K562 (cell line): ENCODE data around the gene B2M. TPM values are rescaled to one million over a fixed set of nuclear protein-coding genes. Genes with fewer than 3 reads are reported as not detected.

Experiments
- CREB5 ChIP-seq: fragments of 250-450 bp; sonication (Bioruptor Pico); IDR thresholded peaks from 2 replicates; pipeline ENCODE4 v1.5.0; 2020; ENCODE audit warnings: mild to moderate bottlenecking
- DMBX1 ChIP-seq: fragments of 250-450 bp; sonication (Bioruptor Pico); IDR thresholded peaks from 2 replicates; pipeline ENCODE4 v1.8.0; 2022; ENCODE audit warnings: inconsistent platforms, mild to moderate bottlenecking, moderate library complexity, borderline replicate concordance
- E2F4 ChIP-seq: sonication (generic); formaldehyde crosslinking; IDR thresholded peaks from 2 replicates; pipeline ENCODE4 v1.8.0; 2022; ENCODE audit warnings: mild to moderate bottlenecking, low read depth, missing genetic modification reagents
- HDAC3 ChIP-seq: fragments of 450-650 bp; IDR thresholded peaks from 2 replicates; pipeline ENCODE4 v1.6.1; 2018; ENCODE audit warnings: borderline replicate concordance, mild to moderate bottlenecking, moderate library complexity; ENCODE audit not compliant: partially characterized antibody
- HDAC8 ChIP-seq: fragments of 450-650 bp; IDR thresholded peaks from 2 replicates; pipeline ENCODE4 v1.6.1; 2016; ENCODE audit warnings: mild to moderate bottlenecking, missing genetic modification characterization, moderate library complexity, missing compliant biosample characterization
- HOMEZ ChIP-seq: fragments of 250-450 bp; sonication (Bioruptor Pico); IDR thresholded peaks from 2 replicates; pipeline ENCODE4 v1.4.0; 2020; ENCODE audit warnings: mild to moderate bottlenecking, moderate library complexity
- KDM5B ChIP-seq: fragments of 200-600 bp; sonication (generic); IDR thresholded peaks from 2 replicates; pipeline ENCODE4 v1.6.1; 2012; ENCODE audit warnings: low read depth, mild to moderate bottlenecking, moderate library complexity, low read length, control low read depth, inconsistent platforms; ENCODE audit not compliant: insufficient replicate concordance
- MYBL2 ChIP-seq, 2 experiments: fragments of 450-650 bp in 1 of 2; sonication (generic) in 1 of 2; formaldehyde crosslinking in 1 of 2; IDR thresholded peaks; 2 replicates each; pipeline versions ENCODE4 v1.6.1 to v1.8.1; 2017 to 2022; ENCODE audit warnings: borderline replicate concordance in 1 of 2, inconsistent platforms in 1 of 2, low read depth in 1 of 2, mild to moderate bottlenecking in 1 of 2, missing genetic modification reagents in 1 of 2, moderate library complexity in 1 of 2
- NFIC ChIP-seq: fragments of 450-650 bp; IDR thresholded peaks from 2 replicates; pipeline ENCODE4 v1.6.1; 2017; ENCODE audit warnings: mild to moderate bottlenecking, inconsistent platforms
- PCBP1 ChIP-seq: fragments of 200-400 bp; formaldehyde crosslinking; IDR thresholded peaks from 2 replicates; pipeline ENCODE4 v1.6.1; 2018; ENCODE audit warnings: mild to moderate bottlenecking, low read depth, low read length; ENCODE audit not compliant: poor library complexity, severe bottlenecking
- RAD51 ChIP-seq: fragments of 450-650 bp; IDR thresholded peaks from 2 replicates; pipeline ENCODE4 v1.7.1; 2016; ENCODE audit warnings: low read depth, mild to moderate bottlenecking, borderline replicate concordance
- TCF3 ChIP-seq: sonication (generic); formaldehyde crosslinking; IDR thresholded peaks from 2 replicates; pipeline ENCODE4 v1.4.0; 2020; ENCODE audit warnings: mild to moderate bottlenecking, missing genetic modification reagents
- TRIM24 ChIP-seq, 2 experiments: fragments of 450-650 bp; IDR thresholded peaks; 2 replicates each; pipeline ENCODE4 v1.6.1; 2016
- ZBTB8A ChIP-seq: fragments of 450-650 bp; IDR thresholded peaks from 2 replicates; pipeline ENCODE4 v1.6.1; 2018; ENCODE audit warnings: mild to moderate bottlenecking, moderate library complexity; ENCODE audit not compliant: partially characterized antibody
- ZFPM2 ChIP-seq: fragments of 250-450 bp; sonication (Bioruptor Pico); IDR thresholded peaks from 2 replicates; pipeline ENCODE4 v1.5.1; 2022; ENCODE audit warnings: mild to moderate bottlenecking
- ZKSCAN8 ChIP-seq: fragments of 200-800 bp; sonication (Bioruptor generic); IDR thresholded peaks from 2 replicates; pipeline ENCODE4 v1.6.1; 2016; ENCODE audit warnings: missing genetic modification characterization, missing compliant biosample characterization
- ZNF584 ChIP-seq: fragments of 200-800 bp; sonication (Bioruptor generic); IDR thresholded peaks from 2 replicates; pipeline ENCODE4 v1.6.1; 2016; ENCODE audit warnings: low read depth, mild to moderate bottlenecking, missing genetic modification characterization, missing compliant biosample characterization
- ZNF717 ChIP-seq: fragments of 250-450 bp; sonication (Bioruptor Pico); IDR thresholded peaks from 2 replicates; pipeline ENCODE4 v1.5.0; 2021
- polyA plus RNA-seq, 8 experiments: library from polyadenylated mRNA; depleted of rRNA in 4 of 8; stranded (reverse) in 5 of 8; unstranded in 3 of 8; fragments of >200 nt; fragmentation: Nextera tagmentation in 2 of 8; fragmentation: Illumina TruSeq in 1 of 8; extraction: Ambion mirVana in 2 of 8; extraction: Trizol in 1 of 8; gene quantifications; 2 replicates each; pipeline versions ENCODE4 v1.2.1 to v1.2.3, GENCODE V29; 2011 to 2014; ENCODE audit warnings: inconsistent platforms in 1 of 8, missing spikeins in 1 of 8
- total RNA-seq, 7 experiments: library from RNA; depleted of rRNA in 6 of 7; stranded (reverse); fragments of >200 nt in 6 of 7; fragmentation: Illumina TruSeq in 2 of 7; extraction: Trizol in 2 of 7; gene quantifications; 2 replicates each; pipeline versions ENCODE4 v1.2.1 to v1.2.3, GENCODE V29; 2011 to 2021; ENCODE audit warnings: low replicate concordance in 1 of 7
- TF ChIP-seq, protein P1 (sequence below): sonication (generic); formaldehyde crosslinking; IDR thresholded peaks from 2 replicates; pipeline ENCODE4 v1.8.0; 2022; ENCODE audit warnings: mild to moderate bottlenecking, missing genetic modification reagents, borderline replicate concordance
- TF ChIP-seq, protein P2 (sequence below): sonication (generic); formaldehyde crosslinking; IDR thresholded peaks from 2 replicates; pipeline ENCODE4 v1.9.0; 2022; ENCODE audit warnings: mild to moderate bottlenecking, missing genetic modification reagents

The B2M gene
- total and polyA plus RNA-seq, 9 of the 15 experiments (the other 6 are each of a cell fraction or from before 2014, with no cell fraction given): 460 to 3,138 (median 1,032) TPM

DNA sequence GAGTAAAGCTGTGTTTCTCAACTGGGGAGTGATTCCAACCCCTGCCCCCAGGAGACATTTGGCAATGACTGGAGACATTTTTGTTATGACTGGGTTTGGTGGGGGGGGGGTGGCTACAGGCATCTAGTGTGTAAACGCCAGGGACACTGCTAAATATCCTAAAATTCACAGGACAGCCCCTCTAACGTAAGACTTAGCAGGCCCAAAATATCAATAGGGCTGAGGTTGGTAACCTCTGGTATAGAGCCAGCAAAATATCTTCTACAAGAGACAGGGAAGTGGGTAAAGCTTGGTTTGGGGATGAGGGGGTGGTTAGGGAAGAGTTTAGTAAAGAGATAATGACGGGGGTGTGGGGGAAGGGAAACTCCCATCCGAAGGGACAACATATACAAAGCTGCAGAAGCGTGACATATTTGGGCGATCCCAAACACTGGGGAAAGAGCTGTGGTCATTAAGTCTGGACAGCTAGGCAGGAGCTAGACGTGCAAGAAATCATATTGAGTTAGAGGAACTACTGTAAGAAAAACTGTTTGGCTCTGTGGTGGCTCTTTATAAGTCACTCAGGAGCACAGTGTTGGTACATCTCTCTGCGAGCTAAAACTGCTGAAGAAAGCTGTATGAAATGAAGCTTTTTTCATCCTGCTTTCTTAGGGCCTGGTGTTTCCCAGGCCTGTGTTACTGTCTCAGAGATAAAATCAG is 24.3 kb downstream of the B2M start (continued):
- no peak for TF ChIP-seq MYBL2 (IDR thresholded peaks at IDR 0.05; ENCODE audit: low read depth)
- TF ChIP-seq MYBL2 (CRISPR knock-in tag; IDR thresholded peaks at IDR 0.05; ENCODE audit: borderline replicate concordance): no peak
- TF ChIP-seq E2F4: no peak
- no peak for TF ChIP-seq NFIC
- peak in 1 of 2 experiments; percentile 29; a peak in 1 of 4 replicates for TF ChIP-seq TRIM24 (IDR thresholded peaks at IDR 0.05)
- no peak for TF ChIP-seq ZFPM2 (CRISPR knock-in tag)
- TF ChIP-seq PCBP1: no peak
- no peak for TF ChIP-seq TCF3 (CRISPR knock-in tag)
- no peak for TF ChIP-seq ZNF584
- TF ChIP-seq ZKSCAN8: no peak
- no peak for TF ChIP-seq HDAC8 (tag)
- TF ChIP-seq HOMEZ (CRISPR knock-in tag): no peak
- no peak for TF ChIP-seq KDM5B
- TF ChIP-seq HDAC3: peak; percentile 91
- TF ChIP-seq DMBX1: no peak
- TF ChIP-seq, protein P1, sequence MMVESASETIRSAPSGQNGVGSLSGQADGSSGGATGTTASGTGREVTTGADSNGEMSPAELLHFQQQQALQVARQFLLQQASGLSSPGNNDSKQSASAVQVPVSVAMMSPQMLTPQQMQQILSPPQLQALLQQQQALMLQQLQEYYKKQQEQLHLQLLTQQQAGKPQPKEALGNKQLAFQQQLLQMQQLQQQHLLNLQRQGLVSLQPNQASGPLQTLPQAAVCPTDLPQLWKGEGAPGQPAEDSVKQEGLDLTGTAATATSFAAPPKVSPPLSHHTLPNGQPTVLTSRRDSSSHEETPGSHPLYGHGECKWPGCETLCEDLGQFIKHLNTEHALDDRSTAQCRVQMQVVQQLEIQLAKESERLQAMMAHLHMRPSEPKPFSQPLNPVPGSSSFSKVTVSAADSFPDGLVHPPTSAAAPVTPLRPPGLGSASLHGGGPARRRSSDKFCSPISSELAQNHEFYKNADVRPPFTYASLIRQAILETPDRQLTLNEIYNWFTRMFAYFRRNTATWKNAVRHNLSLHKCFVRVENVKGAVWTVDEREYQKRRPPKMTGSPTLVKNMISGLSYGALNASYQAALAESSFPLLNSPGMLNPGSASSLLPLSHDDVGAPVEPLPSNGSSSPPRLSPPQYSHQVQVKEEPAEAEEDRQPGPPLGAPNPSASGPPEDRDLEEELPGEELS (CRISPR knock-in tag): no peak
- TF ChIP-seq CREB5 (CRISPR knock-in tag): no peak
- TF ChIP-seq RAD51: no peak; the same call in 1 of the 2 replicates
- TF ChIP-seq ZBTB8A: no peak
- TF ChIP-seq, protein P2, sequence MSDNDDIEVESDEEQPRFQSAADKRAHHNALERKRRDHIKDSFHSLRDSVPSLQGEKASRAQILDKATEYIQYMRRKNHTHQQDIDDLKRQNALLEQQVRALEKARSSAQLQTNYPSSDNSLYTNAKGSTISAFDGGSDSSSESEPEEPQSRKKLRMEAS (CRISPR knock-in tag): no peak
- TF ChIP-seq ZNF717 (CRISPR knock-in tag): no peak
